Measurements from ENCODE around the gene PER2.

The PER2 gene

GRCh38 chr2:238237431-238238135 is 50.8 kb downstream of the PER2 start:
- TF ChIP-seq, protein P1, sequence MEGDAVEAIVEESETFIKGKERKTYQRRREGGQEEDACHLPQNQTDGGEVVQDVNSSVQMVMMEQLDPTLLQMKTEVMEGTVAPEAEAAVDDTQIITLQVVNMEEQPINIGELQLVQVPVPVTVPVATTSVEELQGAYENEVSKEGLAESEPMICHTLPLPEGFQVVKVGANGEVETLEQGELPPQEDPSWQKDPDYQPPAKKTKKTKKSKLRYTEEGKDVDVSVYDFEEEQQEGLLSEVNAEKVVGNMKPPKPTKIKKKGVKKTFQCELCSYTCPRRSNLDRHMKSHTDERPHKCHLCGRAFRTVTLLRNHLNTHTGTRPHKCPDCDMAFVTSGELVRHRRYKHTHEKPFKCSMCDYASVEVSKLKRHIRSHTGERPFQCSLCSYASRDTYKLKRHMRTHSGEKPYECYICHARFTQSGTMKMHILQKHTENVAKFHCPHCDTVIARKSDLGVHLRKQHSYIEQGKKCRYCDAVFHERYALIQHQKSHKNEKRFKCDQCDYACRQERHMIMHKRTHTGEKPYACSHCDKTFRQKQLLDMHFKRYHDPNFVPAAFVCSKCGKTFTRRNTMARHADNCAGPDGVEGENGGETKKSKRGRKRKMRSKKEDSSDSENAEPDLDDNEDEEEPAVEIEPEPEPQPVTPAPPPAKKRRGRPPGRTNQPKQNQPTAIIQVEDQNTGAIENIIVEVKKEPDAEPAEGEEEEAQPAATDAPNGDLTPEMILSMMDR (IDR thresholded peaks at IDR 0.05; ENCODE audit: low read depth, low read length), result no peak
- DNase-seq (ENCODE audit: extremely low read depth, low read depth), result no peak

DNA sequence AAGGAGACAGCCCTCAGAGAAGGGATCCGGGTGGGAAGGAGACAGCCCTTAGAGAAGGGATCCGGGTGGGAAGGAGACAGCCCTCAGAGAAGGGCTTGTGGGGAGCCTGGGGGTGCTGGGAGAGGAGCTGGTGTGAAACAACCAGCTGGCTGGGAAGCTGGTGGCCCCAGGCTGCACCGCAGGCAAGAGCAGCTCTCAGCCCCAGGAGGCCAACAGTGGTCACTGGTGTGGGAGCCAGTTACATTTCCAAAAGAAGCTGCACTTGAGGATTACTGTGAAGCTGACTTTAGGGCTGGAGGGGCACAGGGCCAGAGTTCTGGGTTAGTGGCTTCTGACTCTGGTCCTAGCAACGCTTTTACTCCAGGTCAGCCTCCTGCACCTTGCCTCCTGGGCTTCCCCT is 51.8 kb downstream of the PER2 start:
- TF ChIP-seq, protein P1 (IDR thresholded peaks at IDR 0.05; ENCODE audit: low read depth, low read length), result no peak
- no peak for DNase-seq (ENCODE audit: extremely low read depth, low read depth)

DNA sequence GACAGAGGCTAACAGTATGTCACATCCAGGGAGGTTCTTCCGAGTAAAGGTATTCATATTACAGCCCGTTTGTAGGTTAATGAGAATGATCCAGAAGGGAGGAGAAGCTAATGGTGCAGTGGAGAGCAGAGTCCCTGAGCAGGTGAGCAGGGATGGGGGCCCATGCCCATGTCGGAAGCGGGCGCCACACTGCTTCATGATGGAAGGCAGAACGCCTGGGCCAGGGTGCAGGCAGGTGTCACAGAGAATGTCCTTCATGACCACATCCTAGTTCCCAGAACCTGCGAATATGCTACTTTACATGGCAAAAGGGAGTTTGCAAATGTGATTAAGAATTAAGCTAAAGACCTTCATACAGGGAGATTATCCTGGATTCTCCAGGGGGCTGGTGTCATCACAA is 52.6 kb downstream of the PER2 start:
- TF ChIP-seq, protein P1 (IDR thresholded peaks at IDR 0.05; ENCODE audit: low read depth, low read length), result no peak
- no peak for DNase-seq (ENCODE audit: extremely low read depth, low read depth)

DNA sequence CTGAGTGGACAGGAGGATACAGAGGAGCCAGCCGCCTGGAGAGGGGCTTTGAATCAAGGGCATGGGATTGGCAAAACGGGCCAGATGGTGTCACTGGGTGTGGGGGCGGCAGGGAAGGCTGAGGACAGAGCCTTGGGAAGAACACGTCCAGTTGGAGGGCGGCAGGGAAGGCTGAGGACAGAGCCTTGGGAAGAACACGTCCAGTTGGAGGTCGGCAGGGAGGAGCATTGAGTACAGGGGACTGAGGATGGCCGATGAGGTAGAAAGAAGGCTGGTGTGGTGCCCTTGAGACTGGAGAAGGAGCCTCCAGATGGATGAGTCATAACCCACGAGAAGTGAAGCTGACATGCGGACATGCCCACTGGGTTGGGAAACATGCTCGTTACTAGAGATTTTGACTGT is 53.1 kb downstream of the PER2 start:
- TF ChIP-seq, protein P1 (IDR thresholded peaks at IDR 0.05; ENCODE audit: low read depth, low read length), result no peak
- DNase-seq (ENCODE audit: extremely low read depth, low read depth), result no peak

DNA sequence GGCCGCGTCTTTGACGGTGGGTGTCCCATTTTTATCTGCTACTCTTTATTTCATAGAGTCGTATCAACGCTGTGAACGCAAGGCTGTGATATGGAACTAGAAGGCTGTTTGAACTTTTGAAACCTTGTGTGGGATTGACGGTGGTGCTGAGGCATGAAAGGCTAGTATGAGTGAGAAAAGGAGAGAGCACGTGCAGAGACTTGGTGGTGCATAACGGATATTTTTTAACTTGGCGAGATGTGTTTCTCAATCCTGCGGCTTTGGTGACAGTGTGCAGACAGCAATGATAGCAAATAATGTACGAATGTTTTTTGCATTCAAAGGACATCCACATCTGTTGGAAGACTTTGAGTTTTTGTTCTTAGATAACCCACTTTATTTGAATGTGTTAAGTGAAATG is 54.8 kb downstream of the PER2 start:
- TF ChIP-seq, protein P1 (IDR thresholded peaks at IDR 0.05; ENCODE audit: low read depth, low read length), result no peak
- DNase-seq (ENCODE audit: extremely low read depth, low read depth), result no peak

- DNase-seq (ENCODE audit: extremely low read depth, low read depth), result no peak
- TF ChIP-seq, protein P1 (IDR thresholded peaks at IDR 0.05; ENCODE audit: low read depth, low read length), result no peak
Measured at GRCh38 chr2:238231809-238232208, 56.6 kb downstream of the PER2 start.

DNA sequence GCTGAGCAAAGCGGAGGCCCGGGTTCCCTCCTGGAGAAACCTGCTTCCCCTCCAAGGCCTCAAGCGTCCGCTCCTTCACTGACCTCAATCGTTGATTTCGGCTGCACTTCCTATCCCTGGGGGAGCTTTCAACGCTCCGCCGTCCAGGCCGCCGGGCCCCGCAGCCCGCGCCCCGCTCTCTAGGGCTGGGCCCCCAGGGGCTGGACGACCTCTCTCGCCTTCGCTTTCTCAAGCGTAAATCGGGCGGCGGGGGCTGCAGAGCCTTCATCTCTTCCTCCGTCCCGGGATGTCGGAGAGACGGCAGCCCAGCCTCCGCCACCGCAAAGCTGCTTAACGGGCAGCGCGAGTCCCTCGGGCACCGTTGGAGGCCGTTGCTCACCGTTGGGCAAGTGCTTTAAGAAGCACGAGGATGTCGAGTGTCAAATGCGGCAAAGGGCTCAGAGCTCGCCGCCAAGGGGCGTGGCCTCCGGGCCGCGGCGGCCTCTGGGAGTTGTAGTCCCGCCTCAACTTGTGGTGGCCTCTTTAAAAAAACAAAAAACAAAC is 57.1 kb downstream of the PER2 start:
- DNase-seq (ENCODE audit: extremely low read depth, low read depth), result no peak
- TF ChIP-seq, protein P1 (IDR thresholded peaks at IDR 0.05; ENCODE audit: low read depth, low read length), result no peak

Data from AG09319 (cell line).